H9 (cell line): Measurements from ENCODE around the gene RFC4. TPM values are rescaled to one million over a fixed set of nuclear protein-coding genes. Genes with fewer than 3 reads are reported as not detected.

Experiments used
- DNase-seq: peaks from one replicate; pipeline ENCODE4 v3.0.0-alpha.2; 2017
- H2AFZ ChIP-seq: one replicate; pipeline ENCODE4 v1.6.1; 2013; ENCODE audit warnings: mild to moderate bottlenecking, low read length, control low read depth, moderate library complexity
- H2AK5ac ChIP-seq: 2 replicates; pipeline ENCODE4 v1.6.1; 2013; ENCODE audit warnings: low read length, control low read depth, mixed read lengths; ENCODE audit not compliant: insufficient read length
- H2BK120ac ChIP-seq: one replicate; pipeline ENCODE4 v1.6.1; 2013; ENCODE audit warnings: low read depth, mild to moderate bottlenecking, low read length, control low read depth, inconsistent platforms; ENCODE audit not compliant: poor library complexity, severe bottlenecking
- H2BK12ac ChIP-seq: 2 replicates; pipeline ENCODE4 v1.6.1; 2013; ENCODE audit warnings: low read length, control low read depth, mixed read lengths, low read depth; ENCODE audit not compliant: insufficient read length
- H2BK15ac ChIP-seq: 2 replicates; pipeline ENCODE4 v1.6.1; 2013; ENCODE audit warnings: low read depth, low read length, control low read depth
- H2BK20ac ChIP-seq: one replicate; pipeline ENCODE4 v1.6.1; 2013; ENCODE audit warnings: low read depth, mild to moderate bottlenecking, low read length, control low read depth, inconsistent platforms; ENCODE audit not compliant: poor library complexity, severe bottlenecking
- H2BK5ac ChIP-seq: 2 replicates; pipeline ENCODE4 v1.6.1; 2013; ENCODE audit warnings: low read length, control low read depth, mixed read lengths; ENCODE audit not compliant: insufficient read length
- H3K14ac ChIP-seq: 2 replicates; pipeline ENCODE4 v1.6.1; 2013; ENCODE audit warnings: low read length, control low read depth; ENCODE audit not compliant: insufficient read depth
- H3K18ac ChIP-seq: 2 replicates; pipeline ENCODE4 v1.6.1; 2013; ENCODE audit warnings: low read depth, mild to moderate bottlenecking, mixed read lengths, low read length, control low read depth; ENCODE audit not compliant: insufficient read length
- H3K23ac ChIP-seq: 2 replicates; pipeline ENCODE4 v1.6.1; 2013; ENCODE audit warnings: low read length, control low read depth, mixed read lengths, low read depth; ENCODE audit not compliant: insufficient read length
- H3K23me2 ChIP-seq: 2 replicates; pipeline ENCODE4 v1.6.1; 2013; ENCODE audit warnings: low read depth, mild to moderate bottlenecking, mixed read lengths, low read length, control low read depth; ENCODE audit not compliant: insufficient read length, poor library complexity, severe bottlenecking
- H3K27ac ChIP-seq: 2 replicates; pipeline ENCODE4 v1.5.1; 2013; ENCODE audit warnings: low read length, control low read depth, mixed read lengths, low read depth; ENCODE audit not compliant: insufficient read length
- H3K27me3 ChIP-seq: 2 replicates; pipeline ENCODE4 v1.6.1; 2013; ENCODE audit warnings: low read length, control low read depth, inconsistent platforms; ENCODE audit not compliant: insufficient read depth
- H3K4ac ChIP-seq: 2 replicates; pipeline ENCODE4 v1.6.1; 2013; ENCODE audit warnings: low read depth, mild to moderate bottlenecking, control low read depth, inconsistent platforms, low read length, moderate library complexity
- H3K4me1 ChIP-seq: 2 replicates; pipeline ENCODE4 v1.6.1; 2013; ENCODE audit warnings: low read length, control low read depth, inconsistent platforms; ENCODE audit not compliant: insufficient read depth
- H3K4me2 ChIP-seq: 2 replicates; pipeline ENCODE4 v1.6.1; 2013; ENCODE audit warnings: low read length, control low read depth, mixed read lengths; ENCODE audit not compliant: insufficient read length, insufficient read depth
- H3K56ac ChIP-seq: 2 replicates; pipeline ENCODE4 v1.6.1; 2013; ENCODE audit warnings: low read depth, mild to moderate bottlenecking, mixed read lengths, low read length, control low read depth; ENCODE audit not compliant: insufficient read length
- H3K79me1 ChIP-seq: 2 replicates; pipeline ENCODE4 v1.6.1; 2013; ENCODE audit warnings: low read depth, mild to moderate bottlenecking, moderate library complexity, low read length, control low read depth, inconsistent platforms; ENCODE audit not compliant: insufficient read depth, poor library complexity, severe bottlenecking
- H3K79me2 ChIP-seq: 2 replicates; pipeline ENCODE4 v1.6.1; 2013; ENCODE audit warnings: low read length, control low read depth, inconsistent platforms; ENCODE audit not compliant: insufficient read depth
- H3K9ac ChIP-seq: 2 replicates; pipeline ENCODE4 v1.6.1; 2013; ENCODE audit warnings: low read length, control low read depth, mixed read lengths; ENCODE audit not compliant: insufficient read length; ENCODE audit errors: extremely low read depth
- H3K9me3 ChIP-seq: one replicate; pipeline ENCODE4 v1.6.1; 2013; ENCODE audit warnings: low read depth, low read length, inconsistent platforms; ENCODE audit not compliant: control insufficient read depth
- H3T11ph ChIP-seq: one replicate; pipeline ENCODE4 v1.6.1; 2013; ENCODE audit warnings: mild to moderate bottlenecking, low read length, control low read depth, inconsistent platforms
- H4K20me1 ChIP-seq: one replicate; pipeline ENCODE4 v1.6.1; 2013; ENCODE audit not compliant: control insufficient read depth, insufficient read length, insufficient read depth
- H4K5ac ChIP-seq: 2 replicates; pipeline ENCODE4 v1.6.1; 2013; ENCODE audit warnings: low read depth, mild to moderate bottlenecking, mixed read lengths, low read length, control low read depth; ENCODE audit not compliant: insufficient read length
- H4K8ac ChIP-seq: replicated peaks from 2 replicates; pipeline ENCODE4 v1.6.1; 2013; ENCODE audit warnings: low read length, control low read depth, mixed read lengths, low read depth; ENCODE audit not compliant: insufficient read length
- H4K91ac ChIP-seq: 2 replicates; pipeline ENCODE4 v1.6.1; 2013; ENCODE audit warnings: low read depth, mild to moderate bottlenecking, moderate library complexity, mixed read lengths, low read length, control low read depth; ENCODE audit not compliant: insufficient read length
- H3K27ac Mint-ChIP-seq, 3 experiments: 2 replicates in 2 of 3; 3 replicates in 1 of 3; pipeline ENCODE4 v1.8.0; 2020 to 2021; ENCODE audit warnings: mixed read lengths in 3 of 3, mild to moderate bottlenecking in 1 of 3, moderate library complexity in 1 of 3
- H3K27me3 Mint-ChIP-seq: 2 replicates; pipeline ENCODE4 v1.8.0; 2021; ENCODE audit warnings: low read depth, mild to moderate bottlenecking, moderate library complexity, mixed read lengths
- H3K36me3 Mint-ChIP-seq, 3 experiments: 2 replicates in 2 of 3; 3 replicates in 1 of 3; pipeline ENCODE4 v1.8.0; 2020 to 2021; ENCODE audit warnings: low read depth in 3 of 3, mixed read lengths in 3 of 3; ENCODE audit not compliant: insufficient read depth in 1 of 3
- H3K4me1 Mint-ChIP-seq, 2 experiments: 2 replicates each; pipeline ENCODE4 v1.8.0; 2020; ENCODE audit warnings: mixed read lengths in 2 of 2
- H3K4me3 Mint-ChIP-seq, 2 experiments: 2 replicates in 1 of 2; 3 replicates in 1 of 2; pipeline ENCODE4 v1.8.0; 2020 to 2021; ENCODE audit warnings: mild to moderate bottlenecking in 2 of 2, mixed read lengths in 2 of 2, moderate library complexity in 1 of 2
- H3K9me3 Mint-ChIP-seq, 2 experiments: 2 replicates in 1 of 2; 3 replicates in 1 of 2; pipeline ENCODE4 v1.8.0; 2020; ENCODE audit warnings: mild to moderate bottlenecking in 2 of 2, mixed read lengths in 2 of 2, moderate library complexity in 1 of 2
- CTCF ChIP-seq: fragments of 200-600 bp; sonication (generic); conservative IDR thresholded peaks from 3 replicates; pipeline ENCODE4 v1.8.0; 2021; ENCODE audit warnings: antibody characterized with exemption, mild to moderate bottlenecking
- WGBS: extraction: QIAGEN DNeasy Blood & Tissue Kit; methylation state at CpG from one replicate; pipeline ENCODE4 v1.1.7; 2013; ENCODE audit warnings: missing lambda C conversion rate, low lambda C conversion rate, mixed read lengths; ENCODE audit not compliant: insufficient read length; ENCODE audit errors: extremely low coverage; 5-methylcytosine and 5-hydroxymethylcytosine counted together
- total RNA-seq: library from RNA; stranded (reverse); gene quantifications from 2 replicates; pipeline ENCODE4 v1.2.1, GENCODE V29; 2021

RFC4 gene
- total RNA-seq, 1 experiment from 2014 or later: 108 TPM

- H2AK5ac ChIP-seq: no peak overlapping the region
- H3K27me3 Mint-ChIP-seq: peaks cover 2% of the 10 kb centered on the region; the same call in 1 of the 2 replicates
Observed at GRCh38 chr3:186760141-186760833, 46.0 kb downstream of the RFC4 start.

More at GRCh38 chr3:186760141-186760833, 46.0 kb downstream of the RFC4 start:
- Mint-ChIP-seq H3K27ac (0 out of 7 replicates have a peak overlapping the region, but pooled peaks of 1 of the 3 experiments have one; percentile 10), H3K4me3 (no peak overlapping the region), H3K4me1 (peaks cover 4 to 9% of the 10 kb centered on the region in 2 experiments; a peak in 3 of 4 replicates), H3K36me3 (no peaks in the 10 kb centered on the region), H3K9me3 (peaks cover 2 to 3% of the 10 kb centered on the region in 2 experiments; a peak in 4 of 5 replicates)
- Histone ChIP-seq H3K9ac (no peak overlapping the region), H3K27me3 (no peaks in the 10 kb centered on the region), H3K27ac (no peak overlapping the region), H4K8ac (no peak overlapping the region), H3K56ac (no peak overlapping the region), H3K18ac (no peak overlapping the region), H3K23me2 (no peaks in the 10 kb centered on the region), H2BK120ac (no peak overlapping the region), H4K91ac (no peak overlapping the region), H3K14ac (no peak overlapping the region), H2BK15ac (no peak overlapping the region), H3K79me2 (no peaks in the 10 kb centered on the region), H4K5ac (no peak overlapping the region), H2BK20ac (no peak overlapping the region), H3K23ac (no peak overlapping the region), H4K20me1 (no peaks in the 10 kb centered on the region), H3T11ph (no peak overlapping the region), H3K9me3 (no peaks in the 10 kb centered on the region), H2AFZ (no peak overlapping the region), H3K4ac (no peak overlapping the region), H3K4me2 (no peak overlapping the region), H3K4me1 (no peaks in the 10 kb centered on the region), H2BK5ac (no peak overlapping the region), H3K79me1 (no peaks in the 10 kb centered on the region), H2BK12ac (no peak overlapping the region)
- WGBS: no CpG with 5 or more reads among the region's 10 CpGs
- no peak for DNase-seq
- no peak for TF ChIP-seq CTCF
